Skeletal muscle tissue (tissue), 4 donors: ENCODE results near the gene PTPN6. TPM values are rescaled to one million over a fixed set of nuclear protein-coding genes. Genes with fewer than 3 reads are reported as not detected.
A peak's percentile ranks its signal among the peaks of the same experiment; 100 is the strongest.

Experiments
- H3K27ac ChIP-seq: one replicate; pipeline ENCODE4 v1.7.0; 2013; ENCODE audit warnings: mild to moderate bottlenecking, low read depth, low read length, inconsistent platforms
- H3K27me3 ChIP-seq, 3 donors: one replicate each; pipeline ENCODE4 v1.7.0; 2013; ENCODE audit warnings: low read length in 3 of 3; ENCODE audit not compliant: control insufficient read depth in 3 of 3, insufficient read depth in 3 of 3
- H3K36me3 ChIP-seq, 3 donors: one replicate each; pipeline ENCODE4 v1.7.0; 2013; ENCODE audit warnings: low read length in 3 of 3; ENCODE audit not compliant: control insufficient read depth in 3 of 3, insufficient read depth in 3 of 3
- H3K4me1 ChIP-seq, 3 donors: one replicate each; pipeline ENCODE4 v1.7.0; 2013; ENCODE audit warnings: low read length in 3 of 3, mild to moderate bottlenecking in 3 of 3; ENCODE audit not compliant: control insufficient read depth in 3 of 3, insufficient read depth in 3 of 3
- H3K4me3 ChIP-seq, 3 donors: one replicate each; pipeline ENCODE4 v1.7.0; 2013; ENCODE audit warnings: low read length in 3 of 3
- H3K9ac ChIP-seq, 3 donors: one replicate each; pipeline ENCODE4 v1.7.0; 2013; ENCODE audit warnings: low read length in 3 of 3, mild to moderate bottlenecking in 3 of 3, moderate library complexity in 2 of 3, low read depth in 1 of 3
- H3K9me3 ChIP-seq, 3 donors: one replicate each; pipeline ENCODE4 v1.7.0; 2013; ENCODE audit warnings: low read length in 3 of 3; ENCODE audit not compliant: control insufficient read depth in 3 of 3
- total RNA-seq: library from RNA; depleted of rRNA; stranded (reverse); fragments of >200 nt; gene quantifications from one replicate; pipeline ENCODE4 v1.2.3, GENCODE V29; 2014
- donor health status: Osteomylitis.

The PTPN6 gene
- total RNA-seq, 1 donor from 2014 or later: 7.8 TPM

- H3K27ac ChIP-seq: no peak overlapping the region
Observed at GRCh38 chr12:6947615-6948014, 3.5 kb upstream of the PTPN6 start.

GRCh38 chr12:6948873-6949594, 2.1 kb upstream of the PTPN6 start:
- H3K9ac ChIP-seq: peak overlapping the region in 2 of 3 donors; percentile 20 to 50
- H3K9me3 ChIP-seq: no peaks in the 10 kb centered on the region
- no peak overlapping the region for H3K27ac ChIP-seq
- no peak overlapping the region for H3K4me3 ChIP-seq
- peaks cover 14 to 18% (median 15%) of the 10 kb centered on the region in 3 donors for H3K36me3 ChIP-seq
- peaks cover 25 to 38% (median 27%) of the 10 kb centered on the region in 3 donors for H3K4me1 ChIP-seq
- H3K27me3 ChIP-seq: no peaks in the 10 kb centered on the region

More at GRCh38 chr12:6947615-6948014, 3.5 kb upstream of the PTPN6 start:
- Histone ChIP-seq H3K36me3 (peaks cover 14 to 18% (median 15%) of the 10 kb centered on the region in 3 donors), H3K4me3 (no peak overlapping the region), H3K27me3 (no peaks in the 10 kb centered on the region), H3K9ac (no peak overlapping the region), H3K4me1 (peaks cover 25 to 45% (median 30%) of the 10 kb centered on the region in 3 donors), H3K9me3 (no peaks in the 10 kb centered on the region)

DNA sequence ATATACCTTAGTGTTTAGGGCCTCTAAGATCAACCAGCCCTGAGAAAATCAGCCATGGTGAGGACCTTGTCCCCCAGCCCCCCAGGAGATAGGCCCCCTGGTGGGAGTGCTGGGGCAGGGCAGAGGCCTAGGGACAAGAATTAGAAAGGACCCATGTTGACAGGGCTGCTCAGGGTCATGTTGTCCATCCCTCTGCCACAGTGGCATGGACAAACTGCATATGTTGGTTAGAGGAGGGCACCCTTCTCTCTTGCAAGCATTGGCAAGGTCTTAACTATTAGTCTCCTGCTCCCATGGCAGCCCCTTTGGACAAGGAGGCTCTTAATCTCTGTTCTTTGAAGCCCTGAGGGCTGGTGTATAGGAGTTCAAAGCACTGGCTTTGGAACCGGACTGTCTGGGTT, 755 bp upstream of the PTPN6 start:
- no peak overlapping the region for H3K9ac ChIP-seq
- H3K9me3 ChIP-seq: no peaks in the 10 kb centered on the region
- H3K4me3 ChIP-seq: no peak overlapping the region
- H3K36me3 ChIP-seq: peaks cover 10 to 16% (median 12%) of the 10 kb centered on the region in 3 donors
- peaks cover 18 to 36% (median 25%) of the 10 kb centered on the region in 3 donors for H3K4me1 ChIP-seq
- H3K27ac ChIP-seq: no peak overlapping the region
- H3K27me3 ChIP-seq: no peaks in the 10 kb centered on the region

DNA sequence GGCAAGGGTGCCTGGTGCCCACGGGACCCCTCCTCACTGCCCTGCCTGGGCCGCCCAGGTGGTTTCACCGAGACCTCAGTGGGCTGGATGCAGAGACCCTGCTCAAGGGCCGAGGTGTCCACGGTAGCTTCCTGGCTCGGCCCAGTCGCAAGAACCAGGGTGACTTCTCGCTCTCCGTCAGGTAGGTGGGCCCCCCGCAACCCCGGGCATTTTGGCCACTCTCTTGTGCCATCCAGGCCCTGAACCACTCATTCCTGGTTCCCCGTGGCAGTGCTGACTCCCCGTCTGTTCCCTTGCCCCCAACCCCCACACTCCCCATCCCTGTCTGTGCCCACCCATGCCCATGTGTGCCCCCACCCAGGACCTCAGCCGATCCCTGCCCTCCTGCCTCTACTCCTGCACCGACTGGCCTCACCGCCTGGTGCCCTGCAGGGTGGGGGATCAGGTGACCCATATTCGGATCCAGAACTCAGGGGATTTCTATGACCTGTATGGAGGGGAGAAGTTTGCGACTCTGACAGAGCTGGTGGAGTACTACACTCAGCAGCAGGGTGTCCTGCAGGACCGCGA, 480 bp downstream of the PTPN6 start:
- H3K4me3 ChIP-seq: peak overlapping the region; percentile 6 to 56 (median 30)
- H3K9me3 ChIP-seq: no peaks in the 10 kb centered on the region
- H3K27ac ChIP-seq: peak overlapping the region; percentile 69
- H3K4me1 ChIP-seq: peaks cover 7 to 27% (median 15%) of the 10 kb centered on the region in 3 donors
- no peaks in the 10 kb centered on the region for H3K27me3 ChIP-seq
- peaks cover 4 to 8% (median 5%) of the 10 kb centered on the region in 3 donors for H3K36me3 ChIP-seq
- H3K9ac ChIP-seq: peak overlapping the region in 1 of 3 donors; percentile 32

- H3K27me3 ChIP-seq: no peaks in the 10 kb centered on the region
- H3K36me3 ChIP-seq: peaks cover 0 to 4% (median 2%) of the 10 kb centered on the region in 3 donors
- H3K27ac ChIP-seq: peak overlapping the region; percentile 69
- H3K4me1 ChIP-seq: peaks cover 7 to 23% (median 12%) of the 10 kb centered on the region in 3 donors
- H3K4me3 ChIP-seq: peak overlapping the region; percentile 13 to 56 (median 48)
- H3K9me3 ChIP-seq: no peaks in the 10 kb centered on the region
- H3K9ac ChIP-seq: peak overlapping the region; percentile 25 to 43 (median 32)
Observed at GRCh38 chr12:6952121-6952862, 1.1 kb downstream of the PTPN6 start.

DNA sequence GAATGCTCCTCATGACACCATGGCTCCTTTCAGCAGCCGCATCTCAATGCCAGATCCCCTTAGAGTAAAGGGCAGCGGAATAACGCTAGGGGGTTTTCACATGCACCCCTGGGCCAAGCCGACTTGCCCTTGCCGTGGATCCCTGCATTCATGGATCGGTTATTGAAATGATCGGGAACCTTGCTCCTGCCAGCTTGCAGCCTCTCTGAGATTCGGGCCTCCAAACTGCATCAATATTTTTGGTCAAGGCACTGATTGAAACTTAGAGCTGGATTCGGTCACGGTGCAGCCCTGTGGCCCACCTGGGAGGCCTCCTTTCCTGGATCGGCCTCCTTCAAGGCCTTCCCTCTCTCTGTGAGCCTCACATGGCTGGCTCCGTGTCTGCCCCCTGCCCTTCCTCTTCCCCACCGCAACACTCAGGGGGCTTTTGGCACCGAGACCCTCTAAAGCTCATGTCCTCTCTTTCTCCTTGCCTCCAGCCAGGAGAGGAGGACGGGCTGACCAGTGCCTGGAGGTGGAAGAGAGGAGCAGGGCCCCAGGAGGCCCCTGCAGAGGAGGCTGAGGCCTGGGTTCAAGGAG, 1.8 kb downstream of the PTPN6 start:
- H3K9ac ChIP-seq: peak overlapping the region in 2 of 3 donors; percentile 23 to 50
- peak overlapping the region in 2 of 3 donors; percentile 48 to 56 for H3K4me3 ChIP-seq
- H3K27me3 ChIP-seq: no peaks in the 10 kb centered on the region
- H3K27ac ChIP-seq: peak overlapping the region; percentile 69
- H3K9me3 ChIP-seq: no peaks in the 10 kb centered on the region
- no peaks in the 10 kb centered on the region for H3K36me3 ChIP-seq
- H3K4me1 ChIP-seq: peaks cover 7 to 28% (median 12%) of the 10 kb centered on the region in 3 donors

DNA sequence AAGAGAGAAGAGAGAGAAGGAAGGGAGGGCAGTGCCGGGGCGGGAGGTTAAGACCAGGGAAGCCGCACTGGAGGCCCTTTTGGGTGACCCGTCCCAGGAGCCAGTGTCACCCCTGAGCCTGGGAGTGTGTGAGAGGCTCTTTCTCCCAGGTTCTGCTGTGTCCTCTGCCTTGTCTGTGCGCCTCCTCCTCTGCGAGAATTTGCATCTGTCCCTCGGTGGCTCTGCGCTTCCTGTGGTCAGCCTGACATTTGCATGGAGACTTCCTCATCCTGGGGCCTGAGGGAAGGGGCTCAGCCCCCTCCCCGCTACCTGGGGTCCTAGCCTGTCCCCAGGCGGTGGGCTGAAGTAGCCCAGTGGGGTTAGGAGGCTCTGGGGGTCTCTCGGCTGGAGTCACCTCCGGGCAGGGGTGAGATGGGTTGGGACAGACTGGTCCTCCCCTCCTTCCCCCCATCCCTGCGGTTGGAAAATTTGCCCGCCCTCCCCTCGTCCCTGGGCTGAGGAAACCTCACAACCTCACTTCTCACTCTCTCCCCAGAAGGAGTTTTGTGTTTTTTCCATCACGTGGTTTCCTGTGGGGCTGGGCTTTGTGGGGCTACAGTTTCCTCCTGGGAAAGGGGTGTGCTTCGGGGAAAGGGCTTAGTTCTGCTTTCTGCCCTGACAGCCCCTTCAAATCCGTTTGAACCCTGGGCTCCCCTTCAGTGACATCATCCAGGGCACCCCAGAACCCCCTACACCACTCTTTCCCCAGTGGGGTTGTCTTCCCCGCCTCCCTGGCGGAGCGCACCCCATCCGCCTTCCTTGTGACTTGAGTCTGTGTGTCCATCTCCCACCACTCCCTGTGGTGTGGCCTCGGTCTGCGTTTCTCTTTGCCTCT, 2.5 kb downstream of the PTPN6 start:
- H3K27me3 ChIP-seq: no peaks in the 10 kb centered on the region
- H3K36me3 ChIP-seq: no peaks in the 10 kb centered on the region
- H3K4me1 ChIP-seq: peaks cover 7 to 34% (median 18%) of the 10 kb centered on the region in 3 donors
- H3K4me3 ChIP-seq: peak overlapping the region; percentile 29 to 56 (median 50)
- H3K9me3 ChIP-seq: no peaks in the 10 kb centered on the region
- H3K9ac ChIP-seq: peak overlapping the region in 1 of 3 donors; percentile 33
- H3K27ac ChIP-seq: peak overlapping the region; percentile 69

GRCh38 chr12:6954316-6955107, 3.4 kb downstream of the PTPN6 start:
- peak overlapping the region; percentile 69 for H3K27ac ChIP-seq
- peak overlapping the region in 1 of 3 donors; percentile 29 for H3K4me3 ChIP-seq
- H3K9ac ChIP-seq: no peak overlapping the region
- no peaks in the 10 kb centered on the region for H3K9me3 ChIP-seq
- no peaks in the 10 kb centered on the region for H3K27me3 ChIP-seq
- no peaks in the 10 kb centered on the region for H3K36me3 ChIP-seq
- H3K4me1 ChIP-seq: peaks cover 7 to 38% (median 21%) of the 10 kb centered on the region in 3 donors
